Measurements from ENCODE around the gene ERCC1.
"Not testable (repeated sequence)": the region's sequence is repeated elsewhere in the genome, so short reads cannot be mapped to it uniquely, and the experiment has no call there.

ERCC1 gene

GRCh38 chr19:45408830-45409556 is 14.7 kb downstream of the ERCC1 start:
- no peak for FAIRE-seq
- TF ChIP-seq POLR2A (IDR thresholded peaks at IDR 0.05; ENCODE audit: low read depth, low read length): no peak

DNA sequence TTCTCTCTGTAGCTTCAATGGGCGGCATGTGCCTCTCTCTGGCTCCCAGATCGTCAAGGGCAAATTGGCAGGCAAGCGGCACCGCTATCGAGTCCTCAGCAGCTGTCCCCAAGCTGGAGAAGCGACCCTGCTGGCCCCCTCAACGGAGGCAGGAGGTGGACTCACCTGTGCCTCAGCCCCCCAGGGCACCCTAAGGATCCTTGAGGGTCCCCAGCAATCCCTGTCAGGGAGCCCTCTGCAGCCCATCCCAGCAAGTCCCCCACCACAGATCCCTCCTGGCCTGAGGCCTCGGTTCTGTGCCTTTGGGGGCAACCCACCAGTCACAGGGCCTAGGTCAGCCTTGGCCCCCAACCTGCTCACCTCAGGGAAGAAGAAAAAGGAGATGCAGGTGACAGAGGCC is 15.6 kb downstream of the ERCC1 start:
- FAIRE-seq: no peak
- no peak for DNase-seq (ENCODE audit: insufficient read length, low spot score)
- no peak for TF ChIP-seq POLR2A (IDR thresholded peaks at IDR 0.05; ENCODE audit: low read depth, low read length)

More at GRCh38 chr19:45408830-45409556, 14.7 kb downstream of the ERCC1 start:
- no peak for DNase-seq (ENCODE audit: insufficient read length, low spot score)

GRCh38 chr19:45407585-45407984 is 16.1 kb downstream of the ERCC1 start:
- not testable (repeated sequence) for FAIRE-seq; DNase-seq (ENCODE audit: insufficient read length, low spot score)

DNA sequence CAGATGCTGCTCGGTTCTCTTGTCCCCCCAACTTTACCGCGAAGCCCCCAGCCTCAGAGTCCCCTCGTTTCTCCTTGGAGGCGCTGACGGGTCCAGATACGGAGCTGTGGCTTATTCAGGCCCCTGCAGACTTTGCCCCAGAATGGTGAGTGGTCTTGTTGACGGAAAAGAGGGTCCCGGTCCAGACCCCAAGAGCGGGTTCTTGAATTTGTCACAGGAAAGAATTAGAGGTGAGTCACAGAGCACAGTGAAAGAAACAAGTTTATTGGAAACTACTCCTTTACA is 16.7 kb downstream of the ERCC1 start:
- DNase-seq (ENCODE audit: insufficient read length, low spot score) (no peak), FAIRE-seq (no peak)
- TF ChIP-seq POLR2A (IDR thresholded peaks at IDR 0.05; ENCODE audit: low read depth, low read length): no peak

GRCh38 chr19:45406226-45407090 is 17.3 kb downstream of the ERCC1 start, which contains the start of gene POLR1G:
Gene POLR1G (plus strand): TSS chr19:45406644. CDS start chr19:45406697, 53 bp downstream.
- FAIRE-seq (no peak), DNase-seq (ENCODE audit: insufficient read length, low spot score) (peak; percentile 44)
- peak; percentile 45 for TF ChIP-seq POLR2A (IDR thresholded peaks at IDR 0.05; ENCODE audit: low read depth, low read length)

DNA sequence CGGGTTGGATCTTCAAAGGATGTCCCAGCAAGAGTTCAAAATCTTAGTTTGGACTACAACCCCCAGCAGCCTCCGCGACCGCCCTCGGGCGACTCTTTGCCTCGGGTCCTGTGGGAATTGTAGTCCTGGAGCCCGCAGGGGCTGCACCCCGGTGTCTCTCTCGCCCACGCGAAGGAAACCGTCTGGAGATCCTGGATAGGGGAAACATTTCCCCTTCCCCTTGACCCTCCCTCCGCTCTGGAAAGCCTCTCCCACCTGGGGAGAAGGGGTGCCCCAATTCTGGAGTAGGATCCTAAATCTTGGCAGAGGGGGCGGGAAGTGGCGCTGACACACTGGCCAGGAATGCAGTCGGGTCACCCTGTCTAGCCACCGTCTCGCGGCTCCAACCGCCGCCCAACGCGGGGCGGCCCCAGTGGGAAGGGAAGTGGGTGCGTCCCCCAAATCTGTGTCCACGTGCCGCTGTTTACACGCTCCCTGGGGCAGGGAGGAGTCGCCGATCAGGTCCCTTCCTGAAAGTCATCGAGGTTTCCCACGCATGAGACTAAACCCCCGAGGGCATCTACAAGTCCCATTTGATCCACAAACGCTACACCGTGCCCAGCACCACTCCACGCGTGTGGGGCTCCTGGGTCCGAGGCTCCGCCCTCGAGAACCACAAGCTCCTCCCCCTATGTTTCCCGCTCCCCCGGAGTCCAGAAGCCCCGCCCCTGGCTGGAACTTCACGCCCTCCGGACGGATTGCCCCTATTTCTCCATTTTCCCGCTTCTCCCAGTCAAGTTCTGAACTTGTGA is 18.1 kb downstream of the ERCC1 start:
- peak; percentile 70 for DNase-seq (ENCODE audit: insufficient read length, low spot score)
- TF ChIP-seq POLR2A (IDR thresholded peaks at IDR 0.05; ENCODE audit: low read depth, low read length): no peak
- FAIRE-seq: no peak

- TF ChIP-seq POLR2A (IDR thresholded peaks at IDR 0.05; ENCODE audit: low read depth, low read length): 0 out of 2 replicates have a peak, but pooled peaks have one; percentile 20
- peak; percentile 79 for DNase-seq (ENCODE audit: insufficient read length, low spot score)
Observed at GRCh38 chr19:45404557-45405434, 18.9 kb downstream of the ERCC1 start, which contains the start of gene PPP1R13L. Gene PPP1R13L (minus strand): TSS chr19:45405069. CDS start chr19:45398318, 6,751 bp downstream.

GRCh38 chr19:45403781-45404556 is 19.7 kb downstream of the ERCC1 start:
- DNase-seq (ENCODE audit: insufficient read length, low spot score) (peak; percentile 42), FAIRE-seq (no peak)
- TF ChIP-seq POLR2A (IDR thresholded peaks at IDR 0.05; ENCODE audit: low read depth, low read length): no peak

More at GRCh38 chr19:45404557-45405434, 18.9 kb downstream of the ERCC1 start, which contains the start of gene PPP1R13L:
- peak; percentile 36 for FAIRE-seq

DNA sequence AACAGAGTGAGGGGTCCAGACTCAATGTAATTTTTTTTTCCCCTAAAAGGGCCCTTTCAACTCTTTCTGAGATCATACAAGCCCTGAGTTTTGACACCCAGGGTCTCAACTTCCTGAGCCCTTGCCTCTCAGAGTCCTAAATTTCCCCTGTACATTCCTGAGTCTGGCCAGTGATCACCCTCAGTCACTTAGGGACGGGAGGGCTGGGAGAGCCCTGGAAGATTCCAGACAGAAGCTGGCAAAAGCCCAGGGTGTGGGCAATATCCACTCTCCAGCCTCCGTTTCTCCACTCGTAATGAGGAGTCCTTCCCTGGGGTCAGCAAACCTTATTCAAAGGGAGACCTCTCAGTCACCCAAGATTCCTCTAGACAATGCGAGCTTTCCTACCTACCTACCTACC is 20.4 kb downstream of the ERCC1 start:
- DNase-seq (ENCODE audit: insufficient read length, low spot score) (no peak), FAIRE-seq (no peak)
- no peak for TF ChIP-seq POLR2A (IDR thresholded peaks at IDR 0.05; ENCODE audit: low read depth, low read length)

DNA sequence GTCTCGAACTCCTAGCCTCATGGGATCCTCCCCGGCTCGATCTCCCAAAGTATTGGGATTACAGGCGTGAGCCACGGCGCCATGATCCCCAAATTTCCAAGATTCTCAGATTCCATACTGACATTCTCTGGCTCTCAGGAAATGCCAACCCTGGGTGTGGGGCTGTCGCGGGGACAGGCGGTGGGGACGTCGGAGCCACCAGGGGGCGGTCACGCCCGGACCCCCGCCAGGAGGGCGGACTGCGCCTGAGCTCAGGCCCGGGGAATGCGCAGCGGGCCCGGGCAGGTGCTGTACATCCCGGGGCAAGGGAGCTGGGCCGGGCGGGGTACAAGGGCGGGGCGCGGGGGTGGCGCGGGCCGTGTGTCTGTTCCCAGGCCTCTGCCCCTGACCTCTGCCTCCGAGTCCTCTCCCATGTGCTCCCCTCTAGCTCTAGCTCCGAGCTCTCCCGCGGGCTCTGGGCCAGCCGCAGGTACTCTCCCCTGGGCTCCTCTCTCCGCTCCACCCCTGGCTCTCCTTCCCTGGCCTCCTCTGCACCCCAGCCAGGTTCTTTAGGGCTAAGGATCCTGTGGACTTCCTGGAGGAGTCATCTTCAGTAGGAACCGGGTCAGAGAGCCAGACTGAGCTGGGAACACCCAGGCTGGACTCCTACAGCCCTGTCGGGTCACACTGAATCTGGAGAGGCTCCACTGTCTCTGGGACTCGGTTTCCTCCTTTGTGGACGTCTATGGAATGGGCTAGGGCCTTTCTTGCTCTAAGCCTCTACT is 21.2 kb downstream of the ERCC1 start:
- FAIRE-seq: no peak

GRCh38 chr19:45401815-45402214 is 21.9 kb downstream of the ERCC1 start:
- DNase-seq (ENCODE audit: insufficient read length, low spot score) (no peak), FAIRE-seq (no peak)

More for the DNA sequence above, 21.2 kb downstream of the ERCC1 start:
- no peak for DNase-seq (ENCODE audit: insufficient read length, low spot score)
- no peak for TF ChIP-seq POLR2A (IDR thresholded peaks at IDR 0.05; ENCODE audit: low read depth, low read length)

More at GRCh38 chr19:45401815-45402214, 21.9 kb downstream of the ERCC1 start:
- TF ChIP-seq POLR2A (IDR thresholded peaks at IDR 0.05; ENCODE audit: low read depth, low read length): no peak

All from H54 (cell line).